Measurements from ENCODE around the gene ATP9B. TPM values are rescaled to one million over a fixed set of nuclear protein-coding genes. Genes with fewer than 3 reads are reported as not detected.

Gene ATP9B
- total RNA-seq, 1 donor from 2014 or later, result 34.1 TPM

- DNase-seq (ENCODE audit: extremely low spot score, unreplicated experiment), result no peak
- Mint-ChIP-seq H3K4me1 (ENCODE audit: unreplicated experiment) (no peaks in the 10 kb centered on the region), H3K4me3 (no peak overlapping the region), H3K9me3 (no peaks in the 10 kb centered on the region), H3K27me3 (no peaks in the 10 kb centered on the region), H3K27ac (no peak overlapping the region), H3K36me3 (peaks cover 14% of the 10 kb centered on the region)
- TF ChIP-seq CTCF (conservative IDR thresholded peaks at IDR 0.05), result no peak
Measured at GRCh38 chr18:79339094-79339908, 270.1 kb downstream of the ATP9B start.

- Mint-ChIP-seq H3K36me3 (peaks cover 24% of the 10 kb centered on the region), H3K27ac (peak overlapping the region; percentile 38), H3K4me1 (ENCODE audit: unreplicated experiment) (no peaks in the 10 kb centered on the region), H3K9me3 (no peaks in the 10 kb centered on the region), H3K4me3 (peak overlapping the region; percentile 57), H3K27me3 (no peaks in the 10 kb centered on the region)
- no peak for DNase-seq (ENCODE audit: extremely low spot score, unreplicated experiment)
- TF ChIP-seq CTCF (conservative IDR thresholded peaks at IDR 0.05), result no peak
Measured at GRCh38 chr18:79343567-79344207, 274.5 kb downstream of the ATP9B start.

GRCh38 chr18:79344208-79344581 lies 275.0 kb downstream of the ATP9B start:
- no peak for DNase-seq (ENCODE audit: extremely low spot score, unreplicated experiment)
- Mint-ChIP-seq H3K27ac (no peak overlapping the region), H3K36me3 (peaks cover 19% of the 10 kb centered on the region), H3K9me3 (no peaks in the 10 kb centered on the region), H3K4me1 (ENCODE audit: unreplicated experiment) (no peaks in the 10 kb centered on the region), H3K4me3 (no peak overlapping the region), H3K27me3 (no peaks in the 10 kb centered on the region)
- TF ChIP-seq CTCF (conservative IDR thresholded peaks at IDR 0.05), result no peak

GRCh38 chr18:79345366-79345765 lies 276.2 kb downstream of the ATP9B start:
- Mint-ChIP-seq H3K4me1 (ENCODE audit: unreplicated experiment) (no peaks in the 10 kb centered on the region), H3K36me3 (peaks cover 19% of the 10 kb centered on the region), H3K9me3 (no peaks in the 10 kb centered on the region), H3K27ac (no peak overlapping the region), H3K27me3 (no peaks in the 10 kb centered on the region), H3K4me3 (no peak overlapping the region)
- no peak for DNase-seq (ENCODE audit: extremely low spot score, unreplicated experiment)
- TF ChIP-seq CTCF (conservative IDR thresholded peaks at IDR 0.05), result no peak

GRCh38 chr18:79345981-79346380 lies 276.8 kb downstream of the ATP9B start:
- no peak overlapping the region for H3K27ac Mint-ChIP-seq
- DNase-seq (ENCODE audit: extremely low spot score, unreplicated experiment), result no peak

More at GRCh38 chr18:79345981-79346380, 276.8 kb downstream of the ATP9B start:
- H3K4me3 Mint-ChIP-seq, result no peak overlapping the region
- TF ChIP-seq CTCF (conservative IDR thresholded peaks at IDR 0.05), result no peak
- H3K4me1 Mint-ChIP-seq (ENCODE audit: unreplicated experiment), result no peaks in the 10 kb centered on the region
- H3K27me3 Mint-ChIP-seq, result no peaks in the 10 kb centered on the region
- H3K9me3 Mint-ChIP-seq, result no peaks in the 10 kb centered on the region
- peaks cover 19% of the 10 kb centered on the region for H3K36me3 Mint-ChIP-seq
